PFSK-1 (cell line): ENCODE results near the gene NINJ2.

Experiments used
- FOXP2 ChIP-seq: optimal IDR thresholded peaks from 2 replicates; pipeline ENCODE3; 2011; ENCODE audit warnings: borderline replicate concordance, control low read depth, inconsistent platforms; ENCODE audit not compliant: insufficient read depth; ENCODE audit errors: extremely low read length, extremely low read depth
- POLR2AphosphoS5 ChIP-seq: IDR thresholded peaks from 2 replicates; pipeline ENCODE4 v1.6.1; 2012; ENCODE audit warnings: low read depth, mild to moderate bottlenecking, control low read depth, low read length, moderate library complexity
- SIN3A ChIP-seq: IDR thresholded peaks from 2 replicates; pipeline ENCODE4 v1.6.1; 2012; ENCODE audit warnings: mild to moderate bottlenecking, low read length, moderate library complexity, borderline replicate concordance; ENCODE audit not compliant: insufficient read depth
- TAF1 ChIP-seq: IDR thresholded peaks from 2 replicates; pipeline ENCODE4 v1.6.1; 2012; ENCODE audit warnings: low read length, control low read depth, borderline replicate concordance; ENCODE audit not compliant: insufficient read depth
- TF ChIP-seq, protein P1 (sequence below), 2 experiments: IDR thresholded peaks; 2 replicates each; pipeline versions ENCODE4 v1.6.1 to v1.8.0; 2011 to 2012; ENCODE audit warnings: low read depth in 2 of 2, low read length in 2 of 2, control low read depth in 1 of 2, inconsistent platforms in 1 of 2, mild to moderate bottlenecking in 1 of 2, moderate library complexity in 1 of 2; ENCODE audit not compliant: insufficient read depth in 1 of 2

DNA sequence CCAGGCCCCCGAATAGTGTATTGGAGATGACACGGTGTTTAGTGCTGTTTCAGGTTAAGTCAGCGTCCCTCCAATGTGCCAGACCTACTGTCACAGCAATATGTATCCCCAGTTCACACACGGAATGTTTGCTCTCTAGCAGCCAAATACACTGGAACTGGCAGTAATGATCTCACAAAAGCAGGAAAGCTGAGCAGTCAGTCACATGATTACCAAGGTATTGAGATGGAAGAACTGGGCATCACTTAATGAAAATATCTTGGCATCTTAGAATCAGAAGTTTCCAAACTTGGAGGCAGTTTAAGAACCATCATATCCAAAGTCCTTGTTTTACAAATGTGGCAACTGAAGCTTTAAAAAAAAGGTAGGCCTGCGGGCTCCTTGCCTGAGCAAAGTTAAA is 23.3 kb downstream of the NINJ2 start:
- TF ChIP-seq, protein P1, sequence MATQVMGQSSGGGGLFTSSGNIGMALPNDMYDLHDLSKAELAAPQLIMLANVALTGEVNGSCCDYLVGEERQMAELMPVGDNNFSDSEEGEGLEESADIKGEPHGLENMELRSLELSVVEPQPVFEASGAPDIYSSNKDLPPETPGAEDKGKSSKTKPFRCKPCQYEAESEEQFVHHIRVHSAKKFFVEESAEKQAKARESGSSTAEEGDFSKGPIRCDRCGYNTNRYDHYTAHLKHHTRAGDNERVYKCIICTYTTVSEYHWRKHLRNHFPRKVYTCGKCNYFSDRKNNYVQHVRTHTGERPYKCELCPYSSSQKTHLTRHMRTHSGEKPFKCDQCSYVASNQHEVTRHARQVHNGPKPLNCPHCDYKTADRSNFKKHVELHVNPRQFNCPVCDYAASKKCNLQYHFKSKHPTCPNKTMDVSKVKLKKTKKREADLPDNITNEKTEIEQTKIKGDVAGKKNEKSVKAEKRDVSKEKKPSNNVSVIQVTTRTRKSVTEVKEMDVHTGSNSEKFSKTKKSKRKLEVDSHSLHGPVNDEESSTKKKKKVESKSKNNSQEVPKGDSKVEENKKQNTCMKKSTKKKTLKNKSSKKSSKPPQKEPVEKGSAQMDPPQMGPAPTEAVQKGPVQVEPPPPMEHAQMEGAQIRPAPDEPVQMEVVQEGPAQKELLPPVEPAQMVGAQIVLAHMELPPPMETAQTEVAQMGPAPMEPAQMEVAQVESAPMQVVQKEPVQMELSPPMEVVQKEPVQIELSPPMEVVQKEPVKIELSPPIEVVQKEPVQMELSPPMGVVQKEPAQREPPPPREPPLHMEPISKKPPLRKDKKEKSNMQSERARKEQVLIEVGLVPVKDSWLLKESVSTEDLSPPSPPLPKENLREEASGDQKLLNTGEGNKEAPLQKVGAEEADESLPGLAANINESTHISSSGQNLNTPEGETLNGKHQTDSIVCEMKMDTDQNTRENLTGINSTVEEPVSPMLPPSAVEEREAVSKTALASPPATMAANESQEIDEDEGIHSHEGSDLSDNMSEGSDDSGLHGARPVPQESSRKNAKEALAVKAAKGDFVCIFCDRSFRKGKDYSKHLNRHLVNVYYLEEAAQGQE (IDR thresholded peaks at IDR 0.05; ENCODE audit: insufficient read depth in 1 of 2, low read depth in 2 of 2, low read length in 2 of 2) = no peak
- TF ChIP-seq TAF1 (no peak), POLR2AphosphoS5 (no peak), SIN3A (no peak), FOXP2 (no peak)
